NCI-H1436 (cell line): ENCODE data around the gene CHST9.
"Not testable (repeated sequence)": the region's sequence is repeated elsewhere in the genome, so short reads cannot be mapped to it uniquely, and the experiment has no call there.

ENCODE experiments used
- DNase-seq: peaks from one replicate; lab custom pipeline; 2025; lab: John Stamatoyannopoulos, UW

The CHST9 gene

DNA sequence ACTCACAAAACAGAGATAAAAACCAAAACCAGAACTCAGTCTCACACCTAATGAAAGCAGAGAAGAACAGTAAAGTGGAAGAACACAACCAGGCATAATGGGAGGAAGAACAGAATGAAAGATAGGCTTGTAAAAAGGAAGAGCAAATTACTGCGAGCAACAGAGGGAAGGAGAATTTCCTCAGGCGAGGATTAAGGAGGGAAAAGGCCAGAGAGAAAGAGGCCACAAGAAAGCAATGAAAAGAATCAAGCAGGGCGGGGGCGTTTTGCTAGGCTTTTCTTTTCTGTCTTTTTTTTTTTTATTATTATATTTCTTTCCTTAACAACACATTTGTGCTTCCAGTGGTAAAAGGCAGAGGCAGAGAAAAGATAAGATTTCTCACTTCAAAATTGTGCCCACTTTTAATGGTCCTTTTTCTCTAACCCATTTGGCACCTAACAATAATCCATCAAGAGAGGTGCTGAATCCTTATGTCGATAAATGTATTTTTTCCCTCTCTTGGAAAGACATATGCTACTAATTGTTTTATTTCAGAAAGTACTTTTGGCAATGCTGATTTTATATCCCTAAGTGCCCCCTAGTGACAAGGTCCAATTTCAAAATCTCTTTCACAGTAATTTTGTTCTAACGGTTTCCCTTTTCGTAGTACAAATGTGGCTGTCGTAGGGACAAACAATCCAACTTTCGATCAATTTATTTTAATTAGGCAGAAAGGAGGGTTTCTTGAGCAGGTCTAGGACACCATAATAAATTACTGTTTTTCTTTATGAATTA, 180.9 kb downstream of the CHST9 start:
- no peak for DNase-seq

DNA sequence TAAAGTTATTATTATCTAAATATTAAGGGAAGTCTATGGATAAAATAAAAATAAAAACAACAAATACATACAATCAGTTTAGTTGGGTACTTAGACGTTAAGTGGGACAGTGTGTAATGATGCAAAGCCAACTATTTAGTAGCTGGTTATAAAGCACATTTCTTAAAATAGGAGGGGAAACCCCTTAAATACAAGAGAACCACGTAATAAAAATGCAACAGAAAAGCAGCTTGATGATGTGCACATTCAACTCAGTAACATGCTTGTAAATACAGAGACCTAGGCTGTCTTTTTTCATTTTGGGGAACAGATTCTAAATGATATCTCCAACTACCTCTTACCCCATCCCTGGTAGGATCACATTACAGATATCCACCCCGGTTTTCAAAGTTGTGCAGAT, 185.3 kb downstream of the CHST9 start:
- no peak for DNase-seq

DNA sequence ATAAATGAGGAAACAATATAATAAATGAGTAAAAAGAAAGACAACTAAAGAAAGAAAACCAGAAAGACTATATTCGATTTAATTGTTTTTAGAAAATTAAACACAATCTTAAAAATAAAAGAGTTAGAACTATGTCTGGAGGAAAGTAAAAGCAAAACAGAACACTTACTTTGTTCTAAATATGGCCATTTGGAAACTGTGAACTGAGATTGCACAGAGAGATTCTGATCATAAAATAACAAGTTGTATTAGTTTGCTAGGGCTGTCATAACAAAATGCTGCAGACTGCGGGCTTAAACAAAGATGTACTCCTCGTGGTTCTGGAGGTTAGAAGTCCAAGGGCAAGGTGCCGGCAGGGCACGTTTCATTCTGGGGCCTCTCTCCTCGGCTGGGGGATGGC, 191.5 kb downstream of the CHST9 start:
- no peak for DNase-seq

DNA sequence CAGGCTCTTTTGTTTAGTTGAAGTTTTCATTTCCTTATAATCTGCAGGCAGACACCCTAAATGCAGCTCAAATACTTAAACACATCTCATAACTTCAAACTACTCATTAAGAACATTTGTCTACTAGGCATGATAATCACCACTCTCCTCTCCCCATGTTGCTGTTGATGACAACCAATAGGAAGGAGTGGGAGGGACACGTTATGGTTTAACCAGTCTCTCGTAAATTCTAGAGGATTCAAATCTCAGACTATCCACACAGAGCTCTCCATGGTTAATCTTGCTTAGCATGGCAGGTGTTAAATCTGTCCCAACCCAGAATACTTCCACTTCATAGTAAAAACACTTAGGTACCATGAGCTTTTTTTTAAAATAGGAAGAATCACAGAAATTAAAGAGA, 192.2 kb downstream of the CHST9 start:
- no peak for DNase-seq

DNA sequence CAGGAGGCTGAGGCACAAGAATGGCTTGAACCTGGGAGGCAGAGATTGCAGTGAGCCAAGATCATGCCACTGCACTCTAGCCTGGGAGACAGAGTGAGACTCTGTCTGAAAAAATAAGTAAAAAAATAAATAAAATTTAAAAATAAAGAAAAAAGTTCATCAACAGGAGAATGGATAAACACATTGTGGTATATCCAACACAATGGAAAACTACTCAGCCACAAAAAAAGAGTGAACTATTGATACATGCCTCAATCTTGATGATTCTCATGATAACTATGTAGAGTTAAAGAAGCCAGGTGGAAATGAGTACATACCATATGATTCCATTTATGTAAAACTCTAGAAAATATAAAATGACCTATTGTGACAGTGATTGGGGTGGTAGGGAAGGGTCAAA, 195.3 kb downstream of the CHST9 start:
- no peak for DNase-seq

DNA sequence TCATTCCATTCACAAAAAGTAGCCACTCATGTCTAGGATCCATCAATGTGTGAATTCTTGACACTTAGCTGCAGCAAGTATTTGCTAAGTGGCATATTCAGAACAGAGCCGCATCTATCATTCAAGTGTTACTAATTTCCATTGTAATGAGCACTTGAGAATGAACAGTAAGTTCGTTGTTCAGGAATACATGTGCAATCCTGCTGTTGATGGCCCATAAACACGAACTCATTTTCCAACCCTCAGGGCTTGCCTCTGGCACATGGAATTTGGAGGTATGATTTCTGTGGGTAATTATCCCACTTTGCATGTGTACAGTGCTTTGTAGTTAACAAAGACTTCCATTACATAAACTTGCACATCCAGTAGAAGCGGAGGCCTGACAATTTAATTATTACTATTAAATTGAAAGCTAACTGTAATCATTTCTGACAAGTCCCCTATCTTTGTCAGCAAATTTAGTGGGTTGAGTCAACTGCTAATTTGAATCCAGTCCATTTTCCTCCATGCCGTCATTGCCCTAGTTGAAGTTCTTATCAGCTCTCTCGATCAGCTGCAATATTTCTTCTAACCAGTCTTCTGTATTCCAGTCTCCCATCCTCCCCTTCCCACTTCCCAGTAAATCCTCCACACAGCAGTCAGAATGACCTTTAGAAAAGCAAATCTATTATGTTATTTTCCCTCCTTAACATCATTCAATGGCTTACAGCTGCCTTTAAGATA, 203.6 kb downstream of the CHST9 start:
- no peak for DNase-seq

DNA sequence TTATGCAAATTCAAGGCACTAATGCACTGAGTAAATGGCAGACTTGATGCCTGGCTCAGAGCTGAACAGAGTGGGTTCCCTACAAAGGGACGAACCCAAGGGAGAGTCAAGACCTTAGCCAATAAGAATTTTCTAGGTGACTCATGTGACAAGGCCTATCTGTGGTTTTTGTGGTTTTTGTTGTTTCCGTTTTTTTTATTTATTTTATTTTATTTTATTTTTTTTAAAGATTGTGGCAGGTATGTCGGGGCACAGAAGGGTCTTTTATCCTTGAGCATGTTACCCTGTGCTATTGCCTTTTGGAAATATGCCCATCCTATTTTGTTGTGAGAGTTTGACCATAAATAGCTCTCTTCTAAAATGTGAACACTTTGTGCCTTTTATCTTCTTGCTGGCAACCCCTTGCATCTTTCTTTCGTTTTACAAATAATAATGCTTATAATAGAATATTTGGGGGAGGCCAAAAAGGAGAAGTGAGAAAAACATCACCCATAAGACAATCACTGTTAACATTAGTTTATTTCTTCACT, 206.2 kb downstream of the CHST9 start:
- DNase-seq: no peak

DNA sequence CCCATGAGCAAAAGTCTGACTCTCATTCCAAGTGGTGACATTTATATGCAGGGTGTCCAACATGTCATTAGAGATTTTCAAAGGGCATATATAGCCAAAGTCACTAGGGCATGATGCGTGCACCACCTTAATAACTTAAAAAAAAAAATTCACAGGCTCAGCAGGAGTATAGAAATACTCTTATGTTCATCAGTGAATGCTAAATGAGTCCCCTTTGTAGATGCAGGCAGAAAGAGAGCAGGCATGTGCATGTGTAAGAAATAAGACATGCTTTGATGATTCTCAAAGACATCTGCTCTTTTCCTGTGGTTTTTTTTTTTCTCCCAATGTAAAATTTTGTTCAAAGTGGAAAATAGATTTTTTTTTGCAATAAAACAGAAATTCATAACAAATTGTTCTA, 207.3 kb downstream of the CHST9 start:
- DNase-seq: no peak

DNA sequence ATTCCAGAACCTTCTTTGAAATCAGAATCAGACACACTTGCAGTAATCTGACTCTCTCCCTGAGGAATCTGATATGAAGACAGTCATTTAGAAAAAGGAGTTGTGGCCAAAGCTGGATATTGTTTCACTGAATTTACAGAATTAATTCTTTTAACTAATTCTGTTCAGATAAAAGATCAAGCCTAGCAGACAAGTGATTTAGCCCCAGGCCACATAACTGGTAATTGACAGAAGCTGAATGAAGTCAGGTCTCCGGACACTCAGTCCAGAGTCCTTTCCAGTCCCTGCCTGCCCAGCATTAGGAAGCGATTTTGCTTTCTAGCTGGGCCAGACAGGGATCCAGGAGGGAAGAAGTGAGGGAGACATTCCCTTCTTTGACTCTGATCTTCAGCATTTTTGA, 208.9 kb downstream of the CHST9 start:
- DNase-seq: no peak

DNA sequence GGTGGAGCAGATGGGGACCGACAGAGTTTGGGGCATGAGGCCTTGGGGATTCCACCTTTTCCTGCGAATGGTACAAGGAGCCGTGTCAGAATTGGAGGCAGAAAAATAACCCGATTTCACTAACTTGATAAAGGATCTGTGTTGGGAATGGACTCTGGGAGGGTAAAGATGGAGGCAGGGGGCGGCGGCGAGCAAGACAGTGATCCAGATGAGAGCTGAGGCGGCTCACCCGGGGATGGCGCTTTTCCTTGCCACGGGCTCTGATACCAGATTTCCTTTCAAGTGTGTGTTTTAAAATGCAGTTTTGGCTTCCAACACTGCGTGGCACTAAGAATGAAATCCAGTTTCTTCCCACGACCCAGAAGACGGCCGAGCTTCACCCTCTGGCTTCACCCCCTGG, 212.6 kb downstream of the CHST9 start:
- DNase-seq: not testable (repeated sequence)

DNA sequence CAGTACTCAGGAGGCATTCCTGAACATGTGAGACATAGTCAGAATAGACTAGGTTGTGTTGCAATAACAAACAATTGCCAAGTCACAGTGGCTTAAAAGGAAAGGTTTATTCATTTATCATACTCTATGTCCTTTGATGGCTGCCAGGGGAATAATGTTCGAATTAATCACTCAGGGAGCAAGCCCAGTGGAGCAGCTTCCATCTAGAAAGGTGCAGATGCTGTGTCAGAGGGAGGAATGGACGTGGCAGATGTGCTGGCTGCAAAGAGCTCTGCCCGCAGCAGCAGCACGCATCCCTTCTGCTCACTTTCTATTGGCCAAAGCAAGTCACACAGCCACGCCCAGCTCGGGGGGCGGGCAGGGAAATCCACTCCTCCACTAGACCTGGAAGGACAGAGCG, 213.7 kb downstream of the CHST9 start:
- DNase-seq: no peak

DNA sequence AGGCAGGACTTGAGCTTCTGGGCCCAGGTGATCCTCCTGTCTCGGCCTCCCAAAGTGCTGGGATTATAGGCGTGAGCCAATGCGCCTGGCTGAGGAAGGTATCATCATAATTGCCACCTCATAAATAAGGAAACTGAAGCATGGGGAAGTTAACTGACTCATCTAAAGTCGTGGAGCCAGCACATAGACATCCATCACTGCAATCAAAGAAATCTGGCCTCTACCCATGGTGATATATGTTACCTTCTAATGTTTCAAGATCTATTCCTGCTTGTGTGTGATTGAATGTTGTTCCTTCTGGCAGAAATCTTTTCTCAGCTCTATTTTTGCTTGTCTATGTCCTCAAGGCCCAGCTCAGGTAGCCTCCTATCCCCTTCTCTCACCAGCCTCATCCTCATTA, 214.5 kb downstream of the CHST9 start:
- DNase-seq: no peak

DNA sequence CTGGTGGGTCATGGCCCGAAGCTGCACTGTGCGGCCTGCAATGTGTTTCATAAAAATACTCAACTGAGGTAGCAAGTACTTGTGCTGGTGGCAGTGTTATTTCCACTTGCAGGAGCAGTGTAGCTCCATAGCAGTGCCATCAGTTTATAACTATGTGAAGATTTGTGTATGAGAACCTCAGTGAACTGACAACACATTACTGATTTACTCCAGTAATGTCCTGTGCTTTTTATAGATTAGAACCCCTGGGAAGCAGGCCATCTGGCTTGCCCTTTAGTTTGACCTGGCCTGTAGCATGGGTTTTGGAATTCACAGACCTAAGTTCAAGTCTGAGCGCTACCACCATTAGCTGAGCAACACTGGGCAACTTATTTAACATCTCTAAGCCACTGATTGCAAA, 219.9 kb downstream of the CHST9 start:
- no peak for DNase-seq

DNA sequence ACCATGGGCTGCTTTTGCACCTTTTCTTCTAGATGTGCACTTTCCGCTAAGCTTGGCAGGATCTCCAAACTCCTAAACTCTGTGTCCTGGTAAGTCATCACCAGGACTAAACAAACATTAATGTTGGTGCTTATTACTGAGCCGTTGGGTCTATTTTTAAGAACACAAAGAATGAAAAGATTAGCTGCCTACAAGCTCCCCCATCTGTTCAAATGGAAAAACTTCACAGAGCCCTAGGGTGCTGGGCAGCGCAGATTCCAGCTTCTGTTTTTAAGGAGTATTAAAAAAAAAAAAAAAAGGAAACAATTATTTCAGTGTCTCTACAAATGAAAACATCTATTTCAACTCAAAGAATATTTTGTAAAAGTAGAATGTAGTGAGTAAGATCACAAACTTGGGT, 221.8 kb downstream of the CHST9 start:
- no peak for DNase-seq

DNA sequence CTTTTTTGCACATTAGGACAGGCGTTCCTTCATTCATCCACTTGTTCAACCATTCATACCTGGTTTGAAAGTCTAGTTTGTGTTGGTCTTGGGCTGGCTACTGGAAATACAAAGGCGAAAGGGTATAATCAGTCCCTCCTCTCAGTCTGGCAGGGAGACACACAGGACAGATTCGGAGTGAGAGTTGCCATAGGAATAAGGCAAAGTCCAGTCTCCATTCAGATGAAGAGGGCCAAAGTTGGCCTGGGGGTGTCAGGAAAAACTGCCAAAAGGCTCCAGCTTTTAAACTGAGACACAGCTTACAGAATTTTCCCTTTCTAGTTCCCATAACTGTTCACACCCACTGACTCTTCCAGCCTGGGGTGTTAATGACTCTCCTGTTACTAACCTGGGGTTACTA, 223.3 kb downstream of the CHST9 start:
- no peak for DNase-seq

DNA sequence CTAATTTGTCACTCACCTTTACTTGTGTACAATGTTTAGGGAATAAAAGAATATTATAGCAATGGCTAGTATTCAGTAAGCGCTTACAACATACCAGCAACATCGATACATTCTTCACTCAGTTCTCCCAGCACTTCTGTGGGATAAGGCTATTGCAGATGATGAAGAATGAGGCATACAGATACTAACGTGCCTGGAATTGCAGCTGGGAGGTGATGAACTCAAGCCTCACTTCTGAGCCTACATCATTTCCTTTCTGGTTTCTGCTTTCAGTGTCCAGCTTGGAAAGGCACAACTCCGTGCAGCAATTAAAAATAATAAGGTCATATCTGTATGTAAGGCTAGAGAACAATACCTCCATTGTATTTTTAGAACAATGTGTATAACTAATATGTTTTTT, 224.2 kb downstream of the CHST9 start:
- no peak for DNase-seq

DNA sequence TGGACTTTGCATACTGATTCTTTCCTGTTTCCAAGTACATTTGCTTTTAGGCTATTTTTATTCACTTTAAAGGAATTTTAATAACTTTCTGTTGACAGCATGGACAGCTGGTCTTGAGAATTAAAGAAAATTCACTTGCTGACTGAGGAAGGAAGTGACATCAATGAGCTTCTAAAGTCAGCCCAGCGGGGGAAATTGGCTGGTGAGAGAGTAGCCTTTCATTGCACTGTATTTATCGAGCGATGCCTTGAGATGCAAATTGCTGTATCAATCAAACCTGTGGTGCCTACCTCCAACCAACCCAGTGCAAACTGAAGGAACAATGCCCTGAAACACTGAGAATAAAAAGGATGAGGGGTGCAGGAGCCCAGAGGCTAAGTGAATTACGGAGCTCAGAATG, 228.2 kb downstream of the CHST9 start:
- no peak for DNase-seq

DNA sequence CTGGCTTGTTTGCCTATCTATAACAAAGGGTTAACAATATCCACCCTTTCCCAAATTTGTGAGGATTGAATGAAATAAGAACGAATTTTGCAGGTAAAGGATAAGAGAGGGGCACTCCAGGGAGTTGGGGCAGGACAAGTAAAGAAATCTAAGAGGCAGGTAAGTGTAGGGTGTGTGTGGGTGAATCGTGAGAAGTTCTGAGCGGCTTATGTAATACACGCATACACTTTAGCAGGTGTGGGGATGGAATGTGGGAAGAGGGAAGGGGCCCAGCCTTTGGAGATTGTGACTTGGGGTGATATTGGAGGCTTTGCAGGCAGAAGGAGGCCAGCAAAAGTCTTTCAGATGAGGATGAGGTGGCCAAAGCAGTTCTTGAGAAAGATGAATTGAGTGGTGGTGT, 236.4 kb downstream of the CHST9 start:
- no peak for DNase-seq

DNA sequence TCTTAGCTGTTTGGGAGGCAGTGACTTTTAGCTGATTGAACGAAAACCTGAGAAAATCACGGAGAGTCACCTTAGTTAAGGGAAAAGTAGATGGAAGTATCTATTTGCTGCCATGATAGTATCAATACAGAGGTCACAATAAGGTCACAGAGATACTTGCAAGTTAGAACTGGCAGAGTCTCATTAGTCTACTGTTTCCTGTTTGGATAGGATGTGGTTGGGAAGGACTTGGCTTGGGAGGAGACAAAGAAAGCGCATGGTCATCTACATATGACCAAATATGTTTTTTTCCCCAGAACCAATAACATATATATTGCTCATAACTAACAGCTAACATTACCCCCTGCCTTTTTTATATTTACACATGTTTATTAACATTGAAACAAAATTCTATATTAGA, 241.2 kb downstream of the CHST9 start:
- no peak for DNase-seq

DNA sequence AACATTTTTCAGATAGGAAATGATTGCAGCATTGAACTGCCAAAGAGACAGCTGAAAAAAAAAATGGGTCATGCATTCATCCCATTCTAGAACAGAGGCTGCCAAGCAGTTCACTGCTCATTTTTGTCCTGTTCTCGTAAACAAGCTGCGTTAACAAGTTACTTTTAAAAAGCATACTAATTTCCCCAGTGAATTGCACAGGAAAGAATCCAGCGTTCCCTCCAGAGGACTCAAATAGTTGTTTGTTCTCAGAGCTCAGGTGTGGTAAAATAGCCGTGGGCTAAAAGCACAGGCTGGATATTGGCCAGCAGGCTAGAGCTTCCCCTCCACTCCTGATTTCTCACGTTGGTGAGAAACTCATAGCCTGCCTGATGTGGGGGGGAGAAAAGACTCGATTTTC, 243.5 kb downstream of the CHST9 start:
- no peak for DNase-seq

DNA sequence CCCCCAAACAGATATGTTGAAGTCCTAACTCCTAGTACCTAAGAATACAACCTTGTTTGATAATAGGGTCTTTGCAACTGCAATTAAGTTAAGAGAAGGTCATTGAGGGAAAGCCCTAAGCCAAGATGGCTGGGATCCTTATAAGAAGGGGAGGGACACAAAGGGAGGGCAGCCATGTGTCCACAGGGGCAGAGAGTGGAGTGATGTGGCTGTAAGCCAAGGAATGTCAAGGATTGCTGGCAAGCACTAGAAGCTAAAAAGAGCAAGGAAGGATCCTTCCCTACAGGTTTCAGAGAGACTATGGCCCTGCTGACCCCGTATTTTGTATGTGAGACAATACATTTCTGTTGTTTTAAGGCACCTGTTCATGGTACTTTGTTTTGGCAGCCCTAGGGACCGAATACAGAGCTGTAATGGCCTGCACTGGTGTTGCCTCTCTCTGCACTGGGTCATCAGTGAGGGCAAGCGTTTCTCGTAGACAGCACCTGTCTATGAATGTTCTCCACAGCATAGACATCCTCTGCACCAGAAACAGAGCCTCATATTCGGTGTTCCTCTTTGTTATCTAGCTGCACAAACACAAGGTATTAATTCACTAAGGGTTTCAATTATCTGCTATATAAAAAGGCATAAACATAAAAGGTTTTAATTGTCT, 244.2 kb downstream of the CHST9 start:
- no peak for DNase-seq

DNA sequence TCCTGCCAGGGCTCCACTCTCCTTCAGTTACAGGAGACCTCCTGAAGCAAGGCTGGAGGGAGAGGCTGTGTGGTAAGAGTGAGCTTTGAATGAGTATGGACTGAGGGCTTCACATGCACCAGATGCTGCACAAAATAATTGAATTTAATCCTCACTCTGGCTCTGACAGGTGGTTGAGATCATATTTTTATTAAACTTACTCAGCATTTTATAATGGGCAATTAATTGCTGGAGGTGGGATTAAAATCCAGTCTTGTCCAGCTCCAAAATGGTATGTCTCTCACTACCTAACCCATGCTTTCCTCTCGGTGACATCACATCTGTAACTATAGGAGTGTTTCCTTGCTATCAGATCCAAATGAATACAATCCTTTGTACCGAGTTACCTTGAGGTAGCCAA, 253.4 kb downstream of the CHST9 start:
- no peak for DNase-seq

DNA sequence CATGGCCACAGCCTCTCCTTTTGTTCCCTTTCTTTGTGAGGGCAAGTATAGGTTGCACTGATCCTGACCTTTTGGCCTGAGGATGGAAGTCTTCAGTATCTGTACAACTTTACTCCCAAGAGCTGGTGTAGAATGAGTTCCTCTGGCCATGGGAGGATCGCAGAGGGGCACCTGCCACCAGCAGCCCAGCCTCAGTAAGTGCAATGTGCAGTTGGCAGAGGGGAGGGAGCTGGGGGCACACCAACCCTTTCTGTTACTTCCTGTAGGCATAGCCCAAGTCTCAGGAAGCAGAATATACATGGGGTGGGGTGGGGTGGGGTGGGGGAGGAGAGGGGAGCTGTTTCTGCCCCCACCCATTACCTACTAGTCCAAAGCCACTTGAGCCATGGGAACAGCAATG, 254.5 kb downstream of the CHST9 start:
- no peak for DNase-seq
